GM23338 (cell line): ENCODE measurements around the gene GRM8.

Source experiments
- CTCF ChIP-seq, 2 experiments: fragments of 200-600 bp in 1 of 2; sonication (generic) in 1 of 2; conservative IDR thresholded peaks; 2 replicates each; pipeline versions ENCODE4 v1.5.1 to v1.6.1; 2016 to 2017; ENCODE audit warnings: antibody characterized with exemption in 2 of 2, low read depth in 2 of 2, mild to moderate bottlenecking in 2 of 2, moderate library complexity in 1 of 2
- EZH2 ChIP-seq: fragments of 200-600 bp; sonication (generic); IDR thresholded peaks from one replicate; pipeline ENCODE4 v1.8.0; 2017; ENCODE audit warnings: antibody characterized with exemption, mild to moderate bottlenecking, low read depth; ENCODE audit not compliant: unreplicated experiment
- EZH2phosphoT487 ChIP-seq: fragments of 200-600 bp; sonication (generic); IDR thresholded peaks from one replicate; pipeline ENCODE4 v1.8.1; 2018; ENCODE audit warnings: antibody characterized with exemption; ENCODE audit not compliant: unreplicated experiment
- NANOG ChIP-seq: IDR thresholded peaks from 2 replicates; pipeline ENCODE4 v1.6.1; 2016; ENCODE audit warnings: antibody characterized with exemption, borderline replicate concordance
- POLR2AphosphoS5 ChIP-seq: IDR thresholded peaks from 2 replicates; pipeline ENCODE4 v1.6.1; 2016; ENCODE audit warnings: antibody characterized with exemption, low read depth
- REST ChIP-seq: IDR thresholded peaks from one replicate; pipeline ENCODE4 v1.6.1; 2018; ENCODE audit warnings: antibody characterized with exemption; ENCODE audit not compliant: unreplicated experiment

GRCh38 chr7:126988022-126988421, 264.7 kb downstream of the GRM8 start:
- TF ChIP-seq REST (no peak), CTCF (conservative IDR thresholded peaks at IDR 0.05; ENCODE audit: low read depth in 2 of 2) (no peak), EZH2phosphoT487 (no peak), POLR2AphosphoS5 (no peak), EZH2 (no peak), NANOG (no peak)
